ENCODE measurements around the gene ATP2B2. TPM values are rescaled to one million over a fixed set of nuclear protein-coding genes. Genes with fewer than 3 reads are reported as not detected.

The ATP2B2 gene
- total and polyA plus RNA-seq, 10 of the 15 experiments (the other 5 are each of a cell fraction or from before 2014, with no cell fraction given): 0.04 TPM; not detected in 9

GRCh38 chr3:10380906-10381305 is 124.5 kb downstream of the ATP2B2 start (continued):
- TF ChIP-seq POLR2AphosphoS5 (IDR thresholded peaks at IDR 0.05; ENCODE audit: low read length) (no peak), NR2C1 (IDR thresholded peaks at IDR 0.05) (no peak), HDAC6 (IDR thresholded peaks at IDR 0.05; ENCODE audit: unreplicated experiment) (no peak)

GRCh38 chr3:10379961-10380360 is 125.4 kb downstream of the ATP2B2 start:
- intact Hi-C loops (cut with micrococcal nuclease; ENCODE audit: unreplicated experiment) (no loop called here), in situ Hi-C loops (cut with MboI) (no loop called here)
- ChIA-PET CTCF (no interaction called here), SMC1A (ENCODE audit: uncharacterized antibody, unreplicated experiment) (no interaction called here), RAD21 (ENCODE audit: unreplicated experiment) (no interaction called here), POLR2A (no interaction called here)
- no peak for DNase-seq (ENCODE audit: low read depth, low spot score)
- FAIRE-seq: no peak
- no peak overlapping the region for H3K9ac ChIP-seq (ENCODE audit: control insufficient read depth, insufficient read depth, low read length)
- 13% methylated on average over 7 of the region's 7 CpGs for WGBS (ENCODE audit: insufficient coverage, insufficient replicate concordance, low lambda C conversion rate, missing lambda C conversion rate)
- H3K4me3 ChIP-seq: no peak overlapping the region
- no peak for ATAC-seq
- H4K20me1 ChIP-seq (ENCODE audit: control insufficient read depth, insufficient read depth): no peaks in the 10 kb centered on the region; the same call in 1 of the 2 replicates
- H3K79me2 ChIP-seq (ENCODE audit: control insufficient read depth, insufficient read depth, low read length): no peaks in the 10 kb centered on the region
- H3K36me3 ChIP-seq (ENCODE audit: control insufficient read depth in 2 of 2, insufficient read depth in 2 of 2, low read length in 1 of 2): no peaks in the 10 kb centered on the region
- no peaks in the 10 kb centered on the region for H3K9me3 ChIP-seq (replicated peaks; ENCODE audit: control insufficient read depth, insufficient read depth, low read length)
- BruUV-seq (replicated peaks): no TSS peak
- no peak overlapping the region for H2AFZ ChIP-seq (ENCODE audit: control insufficient read depth, low read depth, low read length)
- no peaks in the 10 kb centered on the region; a peak in 1 of 4 replicates for H3K27me3 ChIP-seq (replicated peaks in 1 of 2; ENCODE audit: control insufficient read depth in 2 of 2, insufficient read depth in 2 of 2, low read length in 1 of 2)
- no peak overlapping the region for H3K27ac ChIP-seq (ENCODE audit: control insufficient read depth, insufficient read depth)
- TF ChIP-seq MYB (IDR thresholded peaks at IDR 0.05; ENCODE audit: borderline replicate concordance, low read depth, low read length) (no peak), SMC3 (IDR thresholded peaks at IDR 0.05; ENCODE audit: borderline replicate concordance, low read length) (no peak), NFYB (IDR thresholded peaks at IDR 0.05; ENCODE audit: insufficient read depth, low read depth, low read length) (no peak), PAX8 (IDR thresholded peaks at IDR 0.05) (no peak), CEBPB (IDR thresholded peaks at IDR 0.05; ENCODE audit: borderline replicate concordance in 1 of 2, low read depth in 2 of 2, low read length in 2 of 2) (no peak), ZBTB33 (IDR thresholded peaks at IDR 0.05) (no peak)
- no peak overlapping the region for H3K4me2 ChIP-seq (ENCODE audit: control insufficient read depth, insufficient read depth)
- no peaks in the 10 kb centered on the region for H3K4me1 ChIP-seq (ENCODE audit: control insufficient read depth, insufficient read depth, low read length)
